NCI-H1105 treated with DMSO at 0.1 percent for 48 hours (cell line): Measurements from ENCODE around the gene TAS2R43.
"Not testable (repeated sequence)": the region's sequence is repeated elsewhere in the genome, so short reads cannot be mapped to it uniquely, and the experiment has no call there.

Experiments used
- DNase-seq: peaks from one replicate; lab custom pipeline; 2025; lab: John Stamatoyannopoulos, UW

The TAS2R43 gene

GRCh38 chr12:11059784-11060183, 32.3 kb downstream of the TAS2R43 start:
- no peak for DNase-seq

GRCh38 chr12:11059041-11059440, 33.1 kb downstream of the TAS2R43 start:
- DNase-seq = no peak

GRCh38 chr12:11055306-11055705, 36.8 kb downstream of the TAS2R43 start:
- no peak for DNase-seq

DNA sequence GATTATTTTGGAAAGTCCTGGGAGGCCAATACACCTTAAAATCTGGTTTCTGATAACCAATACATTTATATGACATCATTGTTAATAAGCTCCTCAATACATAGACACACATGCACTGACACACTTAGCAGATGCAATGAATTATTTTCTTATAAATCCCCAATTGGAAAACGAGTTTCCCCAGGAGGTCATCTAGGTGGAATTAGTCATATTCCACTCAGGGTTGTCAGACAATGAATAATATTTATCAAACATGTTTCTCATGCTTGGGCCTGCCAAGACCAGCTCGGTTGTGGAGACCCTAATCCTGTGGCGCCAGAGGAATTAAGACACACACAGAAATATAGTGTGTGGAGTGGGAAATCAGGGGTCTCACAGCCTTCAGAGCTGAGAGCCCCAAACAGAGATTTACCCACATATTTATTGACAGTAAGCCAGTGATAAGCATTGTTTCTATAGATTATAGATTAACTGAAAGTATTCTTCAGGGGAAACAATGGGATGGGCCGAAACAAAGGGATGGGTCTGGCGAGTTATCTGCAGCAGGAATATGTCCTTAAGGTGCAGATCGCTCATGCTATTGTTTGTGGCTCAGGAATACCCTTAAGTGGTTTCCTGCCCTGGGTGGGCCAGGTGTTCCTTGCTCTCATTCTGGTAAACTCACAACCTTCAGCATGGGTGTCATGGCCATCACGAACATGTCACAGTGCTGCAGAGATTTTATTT, 42.1 kb downstream of the TAS2R43 start:
- DNase-seq = not testable (repeated sequence)

GRCh38 chr12:11041366-11041765, 50.7 kb downstream of the TAS2R43 start:
- not testable (repeated sequence) for DNase-seq
